NCI-H446 (cell line): ENCODE results near the gene RGS10.
"Not testable (repeated sequence)": the region's sequence is repeated elsewhere in the genome, so short reads cannot be mapped to it uniquely, and the experiment has no call there.

Source experiments
- DNase-seq, 2 experiments: peaks; one replicate each; lab custom pipeline; 2025; lab: John Stamatoyannopoulos, UW

Gene RGS10

GRCh38 chr10:119538632-119539358, 3.7 kb downstream of the RGS10 start:
- no peak for DNase-seq

GRCh38 chr10:119537953-119538630, 4.4 kb downstream of the RGS10 start:
- DNase-seq, result no peak

GRCh38 chr10:119536508-119537025, 6.0 kb downstream of the RGS10 start:
- DNase-seq, result no peak

GRCh38 chr10:119535837-119536507, 6.5 kb downstream of the RGS10 start:
- no peak for DNase-seq

GRCh38 chr10:119535305-119535704, 7.2 kb downstream of the RGS10 start:
- DNase-seq, result no peak

GRCh38 chr10:119533473-119533872, 9.0 kb downstream of the RGS10 start:
- DNase-seq, result no peak

GRCh38 chr10:119532791-119533190, 9.7 kb downstream of the RGS10 start:
- DNase-seq, result not testable (repeated sequence)

GRCh38 chr10:119532251-119532650, 10.3 kb downstream of the RGS10 start:
- not testable (repeated sequence) for DNase-seq

- no peak for DNase-seq
These were observed 11.5 kb downstream of the RGS10 start for GRCh38 chr10:119531067-119531466.

GRCh38 chr10:119528663-119529237, 13.8 kb downstream of the RGS10 start:
- DNase-seq, result peak in 1 of 2 experiments; percentile 58

- peak; percentile 26 to 74 for DNase-seq
These were observed 15.6 kb downstream of the RGS10 start for GRCh38 chr10:119526621-119527592.

GRCh38 chr10:119526149-119526548, 16.4 kb downstream of the RGS10 start:
- DNase-seq, result no peak

- no peak for DNase-seq
These were observed 17.4 kb downstream of the RGS10 start for GRCh38 chr10:119525116-119525515.

- no peak for DNase-seq
These were observed 17.8 kb downstream of the RGS10 start for GRCh38 chr10:119524720-119525070.

GRCh38 chr10:119523895-119524719, 18.4 kb downstream of the RGS10 start:
- DNase-seq, result no peak

GRCh38 chr10:119522747-119523426, 19.6 kb downstream of the RGS10 start:
- no peak for DNase-seq

- no peak for DNase-seq
These were observed 20.9 kb downstream of the RGS10 start for GRCh38 chr10:119521443-119522204.

GRCh38 chr10:119520283-119520682, 22.2 kb downstream of the RGS10 start:
- no peak for DNase-seq

- DNase-seq, result no peak
These were observed 23.6 kb downstream of the RGS10 start for GRCh38 chr10:119518936-119519335.
